HEK293 (cell line): Measurements from ENCODE around the gene CDYL.

ENCODE experiments used
- BCL6B ChIP-seq: fragments of 450-650 bp; formaldehyde crosslinking; IDR thresholded peaks from 2 replicates; pipeline ENCODE4 v1.5.1; 2017; ENCODE audit warnings: missing biosample characterization, missing genetic modification characterization
- CTCF ChIP-seq: fragments of 450-650 bp; formaldehyde crosslinking; IDR thresholded peaks from 2 replicates; pipeline ENCODE4 v1.5.1; 2016; ENCODE audit warnings: missing biosample characterization, missing genetic modification characterization
- SALL2 ChIP-seq: fragments of 450-650 bp; formaldehyde crosslinking; IDR thresholded peaks from 2 replicates; pipeline ENCODE4 v1.5.0; 2017; ENCODE audit warnings: missing biosample characterization, mild to moderate bottlenecking, missing genetic modification characterization, borderline replicate concordance
- ZBTB10 ChIP-seq: fragments of 450-650 bp; formaldehyde crosslinking; IDR thresholded peaks from 2 replicates; pipeline ENCODE4 v1.5.1; 2016; ENCODE audit warnings: missing biosample characterization, missing genetic modification characterization
- ZFP37 ChIP-seq: fragments of 450-650 bp; formaldehyde crosslinking; IDR thresholded peaks from 2 replicates; pipeline ENCODE4 v1.5.1; 2016; ENCODE audit warnings: missing biosample characterization, missing genetic modification characterization
- ZNF140 ChIP-seq: fragments of 450-650 bp; formaldehyde crosslinking; IDR thresholded peaks from 2 replicates; pipeline ENCODE4 v1.5.1; 2016; ENCODE audit warnings: missing biosample characterization, missing genetic modification characterization
- ZNF354C ChIP-seq: fragments of 450-650 bp; formaldehyde crosslinking; IDR thresholded peaks from 2 replicates; pipeline ENCODE4 v1.5.1; 2016; ENCODE audit warnings: missing biosample characterization, missing genetic modification characterization, low read depth, borderline replicate concordance
- ZNF501 ChIP-seq: fragments of 450-650 bp; formaldehyde crosslinking; IDR thresholded peaks from 2 replicates; pipeline ENCODE4 v1.5.1; 2016; ENCODE audit warnings: missing biosample characterization, missing genetic modification characterization
- ZNF513 ChIP-seq: fragments of 450-650 bp; IDR thresholded peaks from 2 replicates; pipeline ENCODE4 v1.5.1; 2018; ENCODE audit warnings: missing biosample characterization, missing genetic modification characterization
- ZNF660 ChIP-seq: fragments of 450-650 bp; IDR thresholded peaks from 2 replicates; pipeline ENCODE4 v1.5.1; 2018; ENCODE audit warnings: missing biosample characterization, mild to moderate bottlenecking, missing genetic modification characterization
- ZNF677 ChIP-seq: fragments of 450-650 bp; IDR thresholded peaks from 2 replicates; pipeline ENCODE4 v1.5.0; 2018; ENCODE audit warnings: missing biosample characterization, mild to moderate bottlenecking, missing genetic modification characterization, moderate library complexity

- no peak for TF ChIP-seq ZNF501 (tag by site-specific recombination)
- no peak for TF ChIP-seq BCL6B (tag by site-specific recombination)
- TF ChIP-seq ZBTB10 (tag by site-specific recombination) = no peak
- TF ChIP-seq ZNF677 (tag by site-specific recombination) = no peak
- no peak for TF ChIP-seq CTCF (tag by site-specific recombination)
- TF ChIP-seq ZNF140 (tag by site-specific recombination) = no peak
- no peak for TF ChIP-seq ZNF354C (tag by site-specific recombination)
- TF ChIP-seq ZFP37 = no peak
- TF ChIP-seq ZNF660 (tag by site-specific recombination) = no peak
- no peak for TF ChIP-seq SALL2 (tag by site-specific recombination)
- no peak for TF ChIP-seq ZNF513
These were observed 7.4 kb upstream of the CDYL start for GRCh38 chr6:4768815-4769214.
